Measurements from ENCODE around the gene ATP9B. TPM values are rescaled to one million over a fixed set of nuclear protein-coding genes. Genes with fewer than 3 reads are reported as not detected.

Gene ATP9B
- total RNA-seq, 1 experiment from 2014 or later, result 17.9 TPM

DNA sequence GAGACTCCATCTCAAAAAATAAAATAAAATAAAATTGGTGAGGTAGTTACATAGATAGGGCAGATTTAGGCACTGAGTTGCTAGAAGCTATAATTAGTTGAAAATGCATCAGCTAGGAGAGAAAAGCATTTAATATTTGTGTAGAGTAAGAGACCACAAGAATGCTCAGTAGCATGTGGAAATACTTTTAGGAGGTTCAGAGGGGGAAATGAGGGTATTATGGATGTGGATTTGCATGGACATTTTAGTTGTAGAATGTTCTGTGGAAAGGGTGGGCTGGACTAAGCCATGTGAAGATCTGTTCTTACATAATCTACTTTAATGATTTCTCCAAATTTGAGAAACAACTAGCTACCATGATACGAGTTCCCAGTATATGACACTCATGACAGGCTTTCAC lies 95.5 kb downstream of the ATP9B start:
- ChIA-PET POLR2A (ENCODE audit: low non-redundant PET) (no interaction called here), CTCF (no interaction called here)

GRCh38 chr18:79166702-79167101 lies 97.5 kb downstream of the ATP9B start:
- BruUV-seq (replicated peaks), result no TSS peak

More for the DNA sequence above, 95.5 kb downstream of the ATP9B start:
- no peak for TF ChIP-seq EZH2 (IDR thresholded peaks at IDR 0.05; ENCODE audit: borderline replicate concordance, low read depth, low read length, poor library complexity, severe bottlenecking)
- no peak for TF ChIP-seq CTCF (conservative IDR thresholded peaks at IDR 0.05; ENCODE audit: low read depth, low read length)
- BruUV-seq (replicated peaks), result no TSS peak
- Histone ChIP-seq H3K36me3 (ENCODE audit: insufficient read depth, low read length, poor library complexity, severe bottlenecking) (no peaks in the 10 kb centered on the region), H3K27ac (ENCODE audit: low read depth, low read length, poor library complexity, severe bottlenecking) (no peak overlapping the region), H3K4me3 (ENCODE audit: low read depth, low read length, poor library complexity, severe bottlenecking) (no peak overlapping the region), H3K9me3 (ENCODE audit: low read depth, low read length, poor library complexity, severe bottlenecking) (no peaks in the 10 kb centered on the region), H3K27me3 (replicated peaks; ENCODE audit: insufficient read depth, low read depth, low read length, poor library complexity) (no peaks in the 10 kb centered on the region), H3K4me1 (ENCODE audit: insufficient read depth, low read length, poor library complexity, severe bottlenecking) (no peaks in the 10 kb centered on the region)
- no peak for DNase-seq (ENCODE audit: low spot score)
- intact Hi-C loops (cut with micrococcal nuclease; ENCODE audit: unreplicated experiment), result no loop called here

GRCh38 chr18:79167526-79168190 lies 98.5 kb downstream of the ATP9B start:
- no peak for TF ChIP-seq EZH2 (IDR thresholded peaks at IDR 0.05; ENCODE audit: borderline replicate concordance, low read depth, low read length, poor library complexity, severe bottlenecking)
- TF ChIP-seq CTCF (conservative IDR thresholded peaks at IDR 0.05; ENCODE audit: low read depth, low read length), result no peak
- ChIA-PET CTCF (no interaction called here), POLR2A (ENCODE audit: low non-redundant PET) (no interaction called here)
- intact Hi-C loops (cut with micrococcal nuclease; ENCODE audit: unreplicated experiment), result no loop called here
- Histone ChIP-seq H3K4me1 (ENCODE audit: insufficient read depth, low read length, poor library complexity, severe bottlenecking) (no peaks in the 10 kb centered on the region), H3K27me3 (replicated peaks; ENCODE audit: insufficient read depth, low read depth, low read length, poor library complexity) (no peaks in the 10 kb centered on the region), H3K4me3 (ENCODE audit: low read depth, low read length, poor library complexity, severe bottlenecking) (no peak overlapping the region), H3K9me3 (ENCODE audit: low read depth, low read length, poor library complexity, severe bottlenecking) (no peaks in the 10 kb centered on the region), H3K27ac (ENCODE audit: low read depth, low read length, poor library complexity, severe bottlenecking) (no peak overlapping the region), H3K36me3 (ENCODE audit: insufficient read depth, low read length, poor library complexity, severe bottlenecking) (no peaks in the 10 kb centered on the region)
- no peak for DNase-seq (ENCODE audit: low spot score)
- no TSS peak for BruUV-seq (replicated peaks)

More at GRCh38 chr18:79166702-79167101, 97.5 kb downstream of the ATP9B start:
- POLR2A ChIA-PET (ENCODE audit: low non-redundant PET), result no interaction called here
- Histone ChIP-seq H3K27me3 (replicated peaks; ENCODE audit: insufficient read depth, low read depth, low read length, poor library complexity) (no peaks in the 10 kb centered on the region), H3K27ac (ENCODE audit: low read depth, low read length, poor library complexity, severe bottlenecking) (no peak overlapping the region), H3K9me3 (ENCODE audit: low read depth, low read length, poor library complexity, severe bottlenecking) (no peaks in the 10 kb centered on the region), H3K4me1 (ENCODE audit: insufficient read depth, low read length, poor library complexity, severe bottlenecking) (no peaks in the 10 kb centered on the region), H3K4me3 (ENCODE audit: low read depth, low read length, poor library complexity, severe bottlenecking) (no peak overlapping the region), H3K36me3 (ENCODE audit: insufficient read depth, low read length, poor library complexity, severe bottlenecking) (no peaks in the 10 kb centered on the region)
- CTCF ChIA-PET, result no interaction called here
- intact Hi-C loops (cut with micrococcal nuclease; ENCODE audit: unreplicated experiment), result no loop called here
- TF ChIP-seq CTCF (conservative IDR thresholded peaks at IDR 0.05; ENCODE audit: low read depth, low read length) (no peak), EZH2 (IDR thresholded peaks at IDR 0.05; ENCODE audit: borderline replicate concordance, low read depth, low read length, poor library complexity, severe bottlenecking) (no peak)
- DNase-seq (ENCODE audit: low spot score), result no peak

Measured in A673 (cell line).